ENCODE results near the gene CDH13. TPM values are rescaled to one million over a fixed set of nuclear protein-coding genes. Genes with fewer than 3 reads are reported as not detected.

The CDH13 gene
- total and polyA plus RNA-seq, 2 of the 8 experiments (the other 6 are each of a cell fraction or from before 2014, with no cell fraction given) = 2.3 to 2.4 TPM

- no peak for DNase-seq (ENCODE audit: low read depth in 1 of 2, low spot score in 2 of 2)
- H2AFZ ChIP-seq (ENCODE audit: low read length) = no peak overlapping the region
- H3K23ac ChIP-seq (ENCODE audit: insufficient read length) = no peak overlapping the region
- H3K9me3 ChIP-seq (ENCODE audit: insufficient read depth in 2 of 2, low read depth in 1 of 2, low read length in 1 of 2) = no peaks in the 10 kb centered on the region
- no peak overlapping the region for H4K91ac ChIP-seq (replicated peaks; ENCODE audit: insufficient read length, low read length)
- no peaks in the 10 kb centered on the region for H3K79me2 ChIP-seq (ENCODE audit: control insufficient read depth in 1 of 2, insufficient read depth in 2 of 2, low read length in 2 of 2)
- no peak overlapping the region for H2BK12ac ChIP-seq (ENCODE audit: low read depth, low read length)
- 88% methylated on average over 4 of the region's 4 CpGs; no CpG with 5 or more reads in 1 of the 2 experiments for WGBS, 2 experiments (ENCODE audit: extremely low coverage in 1 of 2, insufficient coverage in 1 of 2, insufficient read length in 1 of 2, insufficient replicate concordance in 2 of 2, low coverage in 1 of 2, low lambda C conversion rate in 2 of 2, missing lambda C conversion rate in 1 of 2)
- no peaks in the 10 kb centered on the region for H4K20me1 ChIP-seq (replicated peaks in 1 of 2; ENCODE audit: control insufficient read depth in 1 of 2, insufficient read depth in 2 of 2, low read length in 2 of 2)
- H3K56ac ChIP-seq (replicated peaks; ENCODE audit: insufficient read length, low read depth, low read length) = no peak overlapping the region
- no peak overlapping the region for H3K9ac ChIP-seq (replicated peaks in 1 of 4; ENCODE audit: extremely low read depth in 1 of 4, low read depth in 3 of 4, low read length in 3 of 4)
- FAIRE-seq = no peak
- ChIA-PET CTCF (ENCODE audit: partially characterized antibody) (interaction anchor here (1.4 kb wide), 1 partner anchor 13 kb away, joined by 4 read pairs; no protein-coding TSS in a partner anchor), POLR2A (ENCODE audit: partially characterized antibody) (no interaction called here)
- no peak overlapping the region for H3K4me2 ChIP-seq (ENCODE audit: insufficient read depth in 1 of 2, low read depth in 2 of 2, low read length in 2 of 2)
- no peak overlapping the region for H4K8ac ChIP-seq (ENCODE audit: extremely low read depth, insufficient read depth, low read length)
- TF ChIP-seq TBP (IDR thresholded peaks at IDR 0.05; ENCODE audit: low read depth, low read length) (no peak), JUN (IDR thresholded peaks at IDR 0.05; ENCODE audit: low read depth, low read length) (no peak), HDAC6 (IDR thresholded peaks at IDR 0.05; ENCODE audit: low read depth, low read length) (no peak), RNF2 (IDR thresholded peaks at IDR 0.05; ENCODE audit: borderline replicate concordance, low read depth, low read length, missing control alignments, poor library complexity, severe bottlenecking) (no peak), KDM4A (IDR thresholded peaks at IDR 0.05; ENCODE audit: low read depth, low read length, severe bottlenecking) (no peak), TEAD4 (IDR thresholded peaks at IDR 0.05; ENCODE audit: low read depth, low read length) (no peak), TAF1 (IDR thresholded peaks at IDR 0.05; ENCODE audit: low read depth, low read length) (no peak), SIN3A (conservative IDR thresholded peaks at IDR 0.05 in 1 of 2, IDR thresholded peaks at IDR 0.05 in 1 of 2; ENCODE audit: low read depth in 1 of 2, low read length in 2 of 2) (no peak), SIRT6 (IDR thresholded peaks at IDR 0.05; ENCODE audit: low read length) (no peak), SP1 (IDR thresholded peaks at IDR 0.05; ENCODE audit: low read depth, low read length) (no peak), RAD21 (IDR thresholded peaks at IDR 0.05 in 1 of 2, conservative IDR thresholded peaks at IDR 0.05 in 1 of 2; ENCODE audit: low read depth in 2 of 2, low read length in 2 of 2) (no peak), MAFK (IDR thresholded peaks at IDR 0.05; ENCODE audit: low read depth, low read length) (no peak), ATF3 (IDR thresholded peaks at IDR 0.05; ENCODE audit: insufficient read depth, low read depth, low read length) (no peak)
- TF ChIP-seq, protein P1, sequence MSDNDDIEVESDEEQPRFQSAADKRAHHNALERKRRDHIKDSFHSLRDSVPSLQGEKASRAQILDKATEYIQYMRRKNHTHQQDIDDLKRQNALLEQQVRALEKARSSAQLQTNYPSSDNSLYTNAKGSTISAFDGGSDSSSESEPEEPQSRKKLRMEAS (IDR thresholded peaks at IDR 0.05) = no peak
- H2AK5ac ChIP-seq (ENCODE audit: low read depth, low read length) = no peak overlapping the region
- no peaks in the 10 kb centered on the region for H3K27me3 ChIP-seq (replicated peaks in 1 of 4; ENCODE audit: control insufficient read depth in 3 of 4, extremely low read depth in 1 of 4, insufficient read depth in 3 of 4, low read length in 3 of 4)
- no peaks in the 10 kb centered on the region for H3K79me1 ChIP-seq (ENCODE audit: low read depth, low read length)
- H3K4me3 ChIP-seq (ENCODE audit: extremely low read depth in 1 of 4, insufficient read depth in 2 of 4, low read depth in 3 of 4, low read length in 4 of 4) = no peak overlapping the region
- no peak overlapping the region for H2BK120ac ChIP-seq (replicated peaks; ENCODE audit: low read depth, low read length)
- no peak overlapping the region for H4K5ac ChIP-seq (ENCODE audit: insufficient read length, low read depth, low read length)
- no peak overlapping the region for H3K4ac ChIP-seq (replicated peaks; ENCODE audit: insufficient read length, low read depth, low read length)
- H3K27ac ChIP-seq (ENCODE audit: low read depth, low read length) = no peak overlapping the region
- no peak overlapping the region for H2BK20ac ChIP-seq (ENCODE audit: low read length)
- no peak overlapping the region for H2BK15ac ChIP-seq (ENCODE audit: low read length)
- H3K36me3 ChIP-seq (ENCODE audit: control insufficient read depth in 2 of 4, insufficient read depth in 4 of 4, low read length in 3 of 4) = no peaks in the 10 kb centered on the region
- H3K23me2 ChIP-seq (ENCODE audit: low read depth, low read length) = no peaks in the 10 kb centered on the region
- no peak overlapping the region for H2BK5ac ChIP-seq (ENCODE audit: low read depth, low read length)
- no peaks in the 10 kb centered on the region for H3K4me1 ChIP-seq (replicated peaks in 1 of 4; ENCODE audit: control insufficient read depth in 3 of 4, insufficient read depth in 4 of 4, low read length in 3 of 4)
- no peak overlapping the region for H3K18ac ChIP-seq (ENCODE audit: extremely low read depth, low read length)
- H3K14ac ChIP-seq (ENCODE audit: insufficient read length) = no peak overlapping the region
Measured at GRCh38 chr16:83501481-83501880, 874.7 kb downstream of the CDH13 start.
